Activated naive CD4-positive, alpha-beta T cell treated with anti-CD3 and anti-CD28 coated beads, Interleukin-2, amount 50 U/mL, for 16 hours (primary cell): ENCODE data around the gene LRFN4.

Experiments
- DNase-seq: peaks from one replicate; pipeline ENCODE4 v3.0.0-alpha.2; 2020

LRFN4 gene

DNA sequence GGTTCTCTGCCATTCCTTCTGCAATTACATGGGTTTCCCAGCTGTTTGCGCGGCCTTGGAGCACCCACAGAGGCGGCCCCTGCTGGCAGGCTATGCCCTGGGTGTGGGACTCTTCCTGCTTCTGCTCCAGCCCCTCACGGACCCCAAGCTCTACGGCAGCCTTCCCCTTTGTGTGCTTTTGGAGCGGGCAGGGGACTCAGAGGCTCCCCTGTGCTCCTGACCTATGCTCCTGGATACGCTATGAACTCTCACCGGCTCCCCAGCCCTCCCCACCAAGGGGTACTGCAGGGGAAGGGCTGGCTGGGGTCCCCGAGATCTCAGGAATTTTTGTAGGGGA, 11.0 kb upstream of the LRFN4 start:
- no peak for DNase-seq

DNA sequence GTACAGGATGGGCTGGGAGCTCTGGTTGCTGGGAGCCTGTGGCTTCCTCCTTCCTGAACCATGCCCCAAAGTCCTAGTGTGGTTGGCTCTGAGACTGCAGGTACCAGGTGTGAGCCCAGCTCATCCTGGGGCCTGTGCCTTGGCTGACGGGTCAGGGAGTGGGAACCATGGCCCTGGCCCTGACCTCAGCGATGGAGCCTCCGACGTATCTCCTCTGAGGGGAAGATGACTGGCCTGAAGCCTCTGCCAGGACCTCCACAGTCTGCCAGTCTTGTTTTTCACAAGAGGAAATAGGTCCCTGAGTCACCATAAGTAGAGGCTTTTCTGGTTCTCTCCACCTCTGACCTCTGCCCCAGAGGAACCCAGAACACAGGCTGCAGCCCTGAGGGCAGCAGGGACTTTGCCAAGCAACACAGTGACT, 10.2 kb upstream of the LRFN4 start:
- no peak for DNase-seq

DNA sequence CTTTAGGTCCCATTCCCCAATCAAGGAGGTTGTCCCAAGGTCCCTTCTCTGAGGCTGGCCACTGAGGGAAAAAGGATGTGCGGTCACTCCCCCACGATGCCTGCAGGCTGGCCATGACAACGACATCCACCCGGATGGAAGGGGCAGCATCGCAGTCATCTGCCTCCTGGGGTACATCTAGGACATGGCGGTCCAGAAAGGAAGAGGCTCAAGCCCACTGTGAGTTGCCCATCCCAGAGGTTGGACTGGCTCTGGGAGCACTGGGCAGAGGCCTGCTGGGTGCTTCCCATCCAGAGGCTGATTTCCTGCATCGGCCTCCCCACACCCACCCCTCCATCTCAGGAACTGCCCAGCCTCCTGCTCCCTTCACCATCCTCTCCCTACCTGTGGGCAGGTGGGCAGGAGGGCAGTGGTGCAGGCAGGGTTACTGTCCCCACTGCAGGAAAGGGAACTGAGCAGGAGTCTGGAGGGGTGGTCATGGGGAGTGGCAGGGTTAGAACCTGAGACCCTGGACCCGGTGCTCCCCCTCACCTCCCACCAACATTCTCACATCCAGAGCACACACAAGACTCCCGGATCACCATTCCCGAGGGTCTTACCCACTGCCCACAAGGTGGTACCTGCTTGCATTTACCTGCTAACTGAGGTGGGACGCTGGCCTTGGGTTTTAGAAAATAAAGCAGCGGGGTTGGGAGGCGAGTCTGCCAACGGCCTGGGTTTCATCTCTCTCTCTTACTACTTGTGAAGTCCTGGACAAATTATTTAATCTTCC, 9.2 kb upstream of the LRFN4 start:
- DNase-seq: no peak

DNA sequence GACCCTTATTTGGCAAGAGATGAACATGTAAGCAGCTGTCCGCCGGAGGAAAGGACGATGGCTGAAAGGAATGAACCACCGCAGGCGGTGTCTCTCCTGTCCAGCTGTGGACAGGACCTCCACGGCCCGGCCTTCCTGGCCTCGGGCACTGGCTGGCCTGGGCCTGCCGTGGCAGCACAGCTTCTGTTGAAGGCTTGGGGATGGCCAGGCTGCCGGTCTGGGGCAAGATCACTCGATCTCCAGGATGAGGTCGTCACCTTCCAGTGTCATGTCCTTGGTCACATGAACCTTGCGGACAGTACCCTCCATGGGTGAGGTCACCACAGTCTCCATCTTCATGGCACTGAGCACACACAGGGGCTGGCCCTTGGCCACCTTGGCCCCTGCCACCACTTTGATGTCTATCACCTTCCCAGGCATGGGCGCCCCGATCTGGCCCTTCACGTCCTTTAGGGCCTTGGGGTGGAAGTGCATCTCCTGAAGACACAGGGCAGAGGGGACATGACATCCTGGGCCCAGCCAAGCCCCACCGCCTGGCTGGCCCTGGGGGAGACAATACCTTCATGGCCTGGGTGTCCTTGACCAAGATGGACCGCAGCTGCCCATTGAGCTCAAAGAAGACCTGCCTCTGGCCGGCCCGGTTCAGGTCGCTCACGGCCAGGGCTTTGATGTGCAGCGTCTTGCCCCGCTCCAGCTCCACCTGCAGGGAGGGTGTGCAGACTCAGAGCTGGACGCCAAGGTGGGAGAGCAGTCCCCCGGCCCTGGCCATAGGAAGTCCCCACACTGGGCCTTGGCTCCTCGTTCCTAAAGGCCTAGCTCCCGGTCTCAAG, 8.0 kb upstream of the LRFN4 start:
- DNase-seq: no peak

DNA sequence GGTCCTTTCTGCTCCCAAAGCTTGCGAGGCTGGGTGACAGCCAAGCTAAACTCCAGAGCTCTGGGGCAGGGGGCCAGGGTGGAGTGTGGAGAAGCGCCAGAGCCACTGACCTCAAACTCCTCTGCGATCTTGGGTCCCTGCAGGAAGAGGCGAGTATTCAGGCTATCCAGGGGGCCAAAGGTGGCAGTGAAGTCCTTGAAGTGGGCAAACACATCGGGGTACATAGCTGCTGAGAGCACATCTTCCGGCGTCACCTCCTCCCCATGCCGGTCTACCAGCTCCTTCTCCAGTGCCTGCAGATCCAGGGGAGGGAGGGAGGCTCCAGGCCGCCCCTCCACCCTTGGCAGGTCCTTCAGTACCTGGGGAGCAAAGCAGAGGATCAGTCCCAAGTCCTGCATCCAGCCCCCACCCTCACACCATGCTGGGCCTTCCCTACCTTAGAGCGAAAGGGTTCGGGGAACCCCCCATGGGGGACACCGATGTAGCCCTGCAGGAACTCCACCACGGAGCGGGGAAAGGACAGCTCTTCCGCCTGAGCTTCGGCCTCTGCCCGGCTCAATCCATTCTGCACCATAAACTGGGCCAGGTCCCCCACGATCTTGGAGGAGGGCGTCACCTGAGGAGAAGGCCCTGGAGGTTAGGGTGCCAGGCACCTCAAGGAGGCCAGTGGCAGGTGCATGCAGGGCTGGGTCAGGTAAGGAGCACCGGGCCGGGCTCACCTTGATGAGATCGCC, 7.2 kb upstream of the LRFN4 start:
- DNase-seq: no peak

DNA sequence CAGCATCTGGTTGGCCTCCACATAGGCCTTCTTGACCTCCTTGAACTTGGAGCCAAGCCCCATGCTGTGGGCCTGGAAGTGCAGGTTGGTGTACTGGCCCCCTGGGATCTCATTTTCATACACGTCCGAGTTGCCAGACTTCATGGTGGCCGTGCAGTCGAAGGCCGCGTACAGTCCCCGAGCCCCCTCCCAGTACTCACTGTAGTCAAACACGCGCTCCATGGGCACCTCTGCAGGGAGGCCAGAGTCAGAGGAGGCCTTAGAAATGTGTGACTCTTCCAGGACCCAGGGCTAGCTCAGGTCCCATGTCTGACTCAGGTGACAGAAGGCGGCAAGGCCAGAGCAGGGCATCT, 6.7 kb upstream of the LRFN4 start:
- no peak for DNase-seq

DNA sequence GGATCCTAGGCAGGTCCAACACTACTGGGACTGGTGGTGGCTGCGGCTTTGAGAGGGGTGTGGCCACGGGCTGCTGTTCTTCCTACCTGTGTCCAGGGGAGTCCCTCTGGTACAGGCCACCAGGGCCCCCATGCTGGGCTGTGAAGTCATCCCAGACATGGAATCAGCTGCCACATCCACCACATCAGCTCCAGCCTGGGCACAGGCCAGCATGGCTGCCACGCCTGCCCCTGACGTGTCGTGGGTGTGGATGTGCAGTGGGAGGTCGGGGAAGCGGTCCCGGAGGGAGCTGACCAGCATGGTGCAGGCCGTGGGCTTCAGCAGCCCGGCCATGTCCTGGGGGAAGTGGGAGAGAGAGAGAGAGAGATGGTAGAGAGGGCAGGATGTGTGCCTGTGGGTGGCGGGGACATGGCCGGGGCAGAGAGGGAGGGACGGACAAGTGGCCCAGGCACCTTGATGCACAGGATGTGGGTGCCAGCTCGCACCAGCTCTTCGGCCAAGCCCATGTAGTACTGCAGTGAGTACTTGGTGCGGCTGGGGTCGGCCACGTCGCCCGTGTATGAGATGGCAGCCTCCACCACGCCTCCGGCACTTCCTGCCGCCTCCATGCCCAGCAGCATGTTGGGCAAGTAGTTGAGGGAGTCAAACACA, 6.2 kb upstream of the LRFN4 start:
- DNase-seq: no peak

DNA sequence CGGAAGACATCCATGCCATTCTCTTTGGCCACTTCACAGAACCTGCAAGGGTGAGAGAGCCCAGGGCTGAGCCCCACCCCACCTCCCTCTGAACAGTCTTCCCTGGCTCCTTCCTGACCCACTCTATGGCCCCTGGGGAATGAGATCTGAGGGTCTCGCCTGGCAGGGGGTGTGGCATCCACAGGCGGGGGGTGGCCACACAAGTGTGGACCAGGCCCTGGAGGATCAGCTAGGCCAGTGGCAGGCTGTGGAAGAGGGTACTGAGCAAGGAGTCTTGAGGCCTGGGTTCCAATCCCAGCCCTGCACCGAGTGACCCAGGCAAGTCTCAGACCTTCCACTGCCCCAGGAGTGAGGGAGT, 5.6 kb upstream of the LRFN4 start:
- no peak for DNase-seq

DNA sequence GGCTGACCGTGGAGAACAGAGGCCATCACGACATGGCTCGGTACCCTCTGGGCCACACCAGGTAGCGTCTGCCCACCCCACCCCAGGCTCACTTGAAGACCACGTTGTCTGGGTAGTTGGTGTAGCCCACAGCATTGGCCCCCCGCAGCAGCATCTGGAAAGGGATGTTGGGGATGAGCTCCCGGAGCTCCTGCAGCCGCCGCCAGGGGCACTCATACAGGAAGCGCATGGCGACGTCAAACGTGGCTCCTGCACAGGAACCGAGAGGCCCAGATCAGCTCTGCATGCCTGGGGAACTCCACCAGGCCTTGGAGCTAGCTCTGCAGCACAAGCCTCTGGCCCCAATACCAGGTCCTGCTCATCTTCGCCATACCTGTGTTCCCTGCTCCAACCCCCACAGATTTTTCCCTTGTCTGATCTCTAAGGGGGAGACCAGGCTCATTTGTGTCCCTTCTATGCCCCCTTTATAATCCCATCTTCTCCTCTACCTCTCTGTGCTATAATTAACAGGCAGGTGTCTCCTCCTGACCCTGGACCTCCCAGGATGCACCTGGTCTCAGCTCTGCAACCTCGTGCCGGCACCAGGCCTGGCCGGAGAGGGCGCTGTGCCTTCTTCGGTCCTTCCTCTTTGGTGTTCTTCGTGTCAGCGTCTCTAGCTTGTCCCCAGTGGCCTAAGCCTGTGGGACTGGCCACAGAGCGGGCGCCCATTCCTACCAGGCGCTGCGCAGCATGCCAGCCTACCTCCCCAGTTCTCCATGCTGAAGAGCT, 5.0 kb upstream of the LRFN4 start:
- no peak for DNase-seq

DNA sequence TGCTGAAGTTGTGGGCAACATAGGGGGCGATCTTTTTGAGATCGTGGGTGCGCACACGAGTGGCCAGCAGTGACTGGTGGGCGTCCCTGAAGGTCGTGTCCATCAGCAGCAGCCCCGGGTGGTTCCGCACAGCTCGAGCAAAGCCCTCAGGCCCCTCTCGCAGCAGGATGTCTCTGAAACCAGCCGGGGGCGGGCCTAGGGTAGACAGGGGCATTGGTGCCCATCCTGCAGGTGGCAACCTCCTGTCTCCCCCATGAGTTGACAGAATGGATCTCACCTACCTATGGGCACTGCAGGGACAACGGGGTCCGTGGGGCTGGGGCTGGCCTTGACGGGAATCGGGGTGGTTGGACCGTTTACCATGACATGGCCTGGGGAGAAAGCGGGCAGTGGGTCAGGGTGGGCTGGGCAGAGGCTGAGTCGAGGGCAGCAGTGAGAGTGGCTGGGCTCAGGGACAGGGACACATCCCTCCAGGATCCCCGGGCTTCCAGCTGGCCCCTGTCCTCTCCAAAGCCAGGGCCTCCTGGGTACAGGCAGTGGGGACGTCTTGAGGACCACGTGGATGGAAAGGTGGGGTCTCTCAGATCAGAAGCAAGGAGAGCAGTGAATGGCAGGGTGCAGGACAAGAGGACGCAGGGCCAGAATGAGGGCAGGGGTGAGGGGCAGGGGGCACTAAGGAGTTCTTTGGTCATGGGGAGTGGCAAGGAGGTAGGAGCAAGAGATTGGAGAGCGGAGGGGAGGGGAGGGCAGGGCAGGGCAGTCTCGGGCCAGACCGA, 4.2 kb upstream of the LRFN4 start:
- no peak for DNase-seq

DNA sequence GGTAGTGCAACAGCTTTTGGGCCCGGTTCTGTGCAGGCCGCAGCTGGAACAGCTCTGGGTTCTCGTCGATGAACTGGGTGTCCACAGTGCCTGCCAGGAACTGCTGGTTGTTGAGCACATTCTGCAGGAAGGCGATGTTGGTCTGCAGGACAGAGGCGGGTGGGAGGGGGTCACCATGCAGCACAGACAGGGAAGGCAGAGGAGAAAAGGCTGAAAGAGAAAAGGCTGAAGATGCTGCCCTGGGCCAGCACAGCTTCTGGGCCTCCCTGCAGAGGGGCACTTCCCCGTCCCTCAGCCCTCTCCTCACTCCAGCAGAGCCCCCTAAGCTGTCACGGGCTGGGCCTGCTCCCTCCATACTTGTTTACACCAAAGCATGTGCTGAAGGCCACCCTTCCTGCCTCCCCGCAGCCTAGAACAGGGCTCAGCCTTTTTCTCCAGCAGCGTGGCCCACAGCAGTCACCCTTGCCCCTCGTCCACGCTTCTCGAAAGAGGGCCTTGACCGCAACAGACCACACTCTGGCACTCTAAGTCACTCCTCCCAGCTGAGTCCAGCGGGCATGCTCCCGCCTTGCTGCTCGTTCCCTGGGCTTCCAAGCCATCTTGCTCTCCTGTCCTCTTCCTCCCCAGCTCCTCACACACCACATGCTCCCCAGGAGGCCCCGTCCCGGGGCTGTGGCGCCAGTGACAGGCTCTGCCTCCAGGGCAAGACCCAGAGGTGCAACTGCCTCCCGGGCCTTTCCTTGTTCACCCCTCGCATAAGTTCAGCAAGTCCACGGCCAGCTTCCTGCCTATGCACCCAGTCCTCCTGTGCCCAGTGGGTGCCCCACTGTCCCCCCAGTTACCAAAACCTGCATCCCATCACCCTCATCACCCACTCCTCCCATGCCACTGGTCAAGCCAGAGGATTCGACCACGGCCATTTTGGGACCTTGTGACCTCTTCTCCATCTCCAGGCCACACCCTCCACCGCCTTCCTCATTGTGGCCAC, 3.3 kb upstream of the LRFN4 start:
- no peak for DNase-seq

DNA sequence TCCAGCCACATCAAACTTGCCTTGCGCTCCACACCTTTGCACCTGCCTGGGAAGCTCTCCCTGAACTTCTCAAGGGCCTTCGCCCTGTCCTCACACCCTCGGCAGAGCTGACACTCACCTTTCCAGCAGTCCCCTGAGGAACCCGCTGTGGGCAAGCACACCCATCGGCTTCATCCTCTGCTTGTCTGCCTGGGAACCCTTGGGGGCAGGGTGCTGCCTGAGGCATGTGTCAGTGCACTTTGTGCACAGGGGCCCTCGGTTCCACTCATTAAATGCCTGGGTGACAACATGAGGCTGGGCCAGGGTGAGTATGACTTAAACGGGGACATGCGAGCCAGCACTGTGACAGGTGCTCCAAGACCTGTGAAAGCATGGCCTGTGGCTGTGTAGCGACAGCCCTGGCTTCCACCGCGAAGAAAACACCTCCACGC, 2.6 kb upstream of the LRFN4 start:
- no peak for DNase-seq

DNA sequence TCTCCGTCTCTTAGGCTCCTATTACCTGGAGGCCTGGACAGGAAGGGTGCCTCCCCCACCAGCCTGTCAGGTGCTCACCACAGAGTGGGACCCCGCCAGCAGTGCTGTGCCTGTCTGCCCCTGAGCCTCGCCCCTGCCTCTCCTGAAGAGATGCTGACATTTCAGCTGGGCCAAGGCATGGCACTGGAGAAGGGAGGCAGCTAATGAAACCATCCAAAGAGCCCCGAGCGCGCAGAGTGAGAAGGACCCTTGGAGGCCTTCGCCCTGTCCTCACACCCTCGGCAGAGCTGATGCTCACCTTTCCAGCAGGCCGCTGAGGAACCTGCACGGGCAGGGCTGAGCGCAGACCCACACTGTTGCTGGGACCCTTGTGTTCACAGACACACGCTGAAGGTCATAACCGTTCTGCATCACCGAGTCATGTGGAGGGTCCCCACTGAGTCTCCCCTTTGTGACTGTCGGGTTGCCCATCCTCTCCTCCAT, 2.1 kb upstream of the LRFN4 start:
- no peak for DNase-seq

DNA sequence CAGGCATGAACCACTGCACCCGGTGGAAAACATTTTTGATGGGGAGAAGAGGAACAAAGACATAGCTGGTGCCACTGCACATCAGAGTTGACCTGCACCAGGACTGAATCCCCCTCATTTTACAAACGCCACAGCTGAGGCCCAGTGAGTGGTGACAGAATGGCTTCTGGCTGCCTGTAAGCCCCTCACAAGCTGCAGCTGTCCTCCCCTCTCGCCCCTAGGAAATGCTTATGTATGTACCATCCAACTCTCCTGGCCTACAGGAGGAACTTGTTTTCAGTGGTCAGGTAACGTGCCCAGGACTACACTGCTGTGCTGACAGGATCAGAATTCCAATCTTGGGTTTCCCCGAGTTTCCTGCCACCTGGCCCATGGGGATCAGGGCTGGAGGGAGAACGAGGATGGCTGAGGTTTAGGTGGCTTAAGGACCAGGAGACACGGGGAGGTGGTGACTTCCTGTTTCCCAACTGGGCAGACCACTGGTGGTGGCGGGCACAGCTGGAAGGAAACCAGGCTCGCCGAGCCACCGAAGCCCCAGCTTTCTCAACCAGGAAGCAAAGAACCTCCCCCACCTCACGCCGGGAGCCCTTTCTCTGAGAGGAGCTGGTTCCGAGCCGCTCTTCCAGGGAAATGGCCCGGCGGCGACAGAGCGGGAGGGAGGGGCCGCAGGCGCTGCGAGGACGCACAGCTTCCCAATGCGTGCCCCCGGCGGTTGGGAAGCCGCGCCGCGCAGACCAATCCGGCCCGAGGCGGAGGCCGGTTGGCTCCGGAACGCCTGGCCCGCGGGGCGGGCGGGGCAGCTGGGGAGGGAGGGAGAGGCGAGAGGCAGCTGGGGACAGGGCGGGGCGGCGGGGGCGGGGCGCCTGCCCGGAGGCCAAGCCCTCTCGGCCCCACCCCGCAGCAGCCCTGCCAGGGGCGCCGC, 1.0 kb upstream of the LRFN4 start:
- peak; percentile 73 for DNase-seq

DNA sequence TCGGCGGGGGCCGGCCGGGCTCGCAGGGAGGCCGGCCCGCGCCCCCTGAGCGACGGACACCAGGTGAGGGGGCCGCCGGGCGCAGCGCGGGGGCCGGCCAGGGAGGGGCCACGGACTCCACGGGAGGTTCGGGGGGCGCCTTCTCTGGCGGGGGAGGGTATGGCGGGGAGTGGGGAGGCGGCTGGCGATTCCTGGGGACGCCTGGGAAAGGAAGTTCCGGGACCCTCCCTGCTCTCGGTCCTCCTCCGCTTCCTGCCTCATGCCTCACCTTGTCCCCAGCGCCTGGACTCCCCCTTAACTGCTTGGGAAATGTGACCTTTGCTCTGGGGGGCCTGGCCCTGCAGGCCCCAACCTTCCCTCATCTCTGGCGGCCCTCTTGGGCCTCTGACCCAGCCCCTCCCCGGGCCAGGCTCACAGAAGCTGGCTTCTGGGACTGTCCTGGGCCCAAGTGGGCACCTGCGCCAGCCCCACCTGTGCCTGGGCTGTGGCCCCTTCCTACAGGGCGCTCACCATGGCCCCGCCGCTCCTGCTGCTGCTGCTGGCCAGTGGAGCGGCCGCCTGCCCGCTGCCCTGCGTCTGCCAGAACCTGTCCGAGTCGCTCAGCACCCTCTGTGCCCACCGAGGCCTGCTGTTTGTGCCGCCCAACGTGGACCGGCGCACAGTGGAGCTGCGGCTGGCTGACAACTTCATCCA, 516 bp downstream of the LRFN4 start:
- no peak for DNase-seq

DNA sequence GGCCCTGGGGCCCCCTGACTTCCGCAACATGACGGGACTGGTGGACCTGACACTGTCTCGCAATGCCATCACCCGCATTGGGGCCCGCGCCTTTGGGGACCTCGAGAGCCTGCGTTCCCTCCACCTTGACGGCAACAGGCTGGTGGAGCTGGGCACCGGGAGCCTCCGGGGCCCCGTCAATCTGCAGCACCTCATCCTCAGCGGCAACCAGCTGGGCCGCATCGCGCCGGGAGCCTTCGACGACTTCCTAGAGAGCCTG, 992 bp downstream of the LRFN4 start:
- DNase-seq: no peak

DNA sequence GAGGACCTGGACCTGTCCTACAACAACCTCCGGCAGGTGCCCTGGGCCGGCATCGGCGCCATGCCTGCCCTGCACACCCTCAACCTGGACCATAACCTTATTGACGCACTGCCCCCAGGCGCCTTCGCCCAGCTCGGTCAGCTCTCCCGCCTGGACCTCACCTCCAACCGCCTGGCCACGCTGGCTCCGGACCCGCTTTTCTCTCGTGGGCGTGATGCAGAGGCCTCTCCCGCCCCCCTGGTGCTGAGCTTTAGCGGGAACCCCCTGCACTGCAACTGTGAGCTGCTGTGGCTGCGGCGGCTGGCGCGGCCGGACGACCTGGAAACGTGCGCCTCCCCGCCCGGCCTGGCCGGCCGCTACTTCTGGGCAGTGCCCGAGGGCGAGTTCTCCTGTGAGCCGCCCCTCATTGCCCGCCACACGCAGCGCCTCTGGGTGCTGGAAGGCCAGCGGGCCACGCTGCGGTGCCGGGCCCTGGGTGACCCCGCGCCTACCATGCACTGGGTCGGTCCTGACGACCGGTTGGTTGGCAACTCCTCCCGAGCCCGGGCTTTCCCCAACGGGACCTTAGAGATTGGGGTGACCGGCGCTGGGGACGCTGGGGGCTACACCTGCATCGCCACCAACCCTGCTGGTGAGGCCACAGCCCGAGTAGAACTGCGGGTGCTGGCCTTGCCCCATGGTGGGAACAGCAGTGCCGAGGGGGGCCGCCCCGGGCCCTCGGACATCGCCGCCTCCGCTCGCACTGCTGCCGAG, 1.5 kb downstream of the LRFN4 start:
- no peak for DNase-seq
